IPS-18a (cell line): Measurements from ENCODE around the gene DLGAP1.
A peak's percentile ranks its signal among the peaks of the same experiment; 100 is the strongest.
"Not testable (repeated sequence)": the region's sequence is repeated elsewhere in the genome, so short reads cannot be mapped to it uniquely, and the experiment has no call there.

Experiments
- H3K27ac ChIP-seq: one replicate; pipeline ENCODE4 v1.5.1; 2013; ENCODE audit warnings: low read length
- H3K27me3 ChIP-seq: one replicate; pipeline ENCODE4 v1.6.1; 2013; ENCODE audit warnings: mild to moderate bottlenecking, low read length; ENCODE audit not compliant: control insufficient read depth, insufficient read depth
- H3K36me3 ChIP-seq: one replicate; pipeline ENCODE4 v1.6.1; 2013; ENCODE audit warnings: low read depth, low read length; ENCODE audit not compliant: control insufficient read depth
- H3K4me1 ChIP-seq: one replicate; pipeline ENCODE4 v1.6.1; 2013; ENCODE audit warnings: low read depth, low read length; ENCODE audit not compliant: control insufficient read depth
- H3K4me3 ChIP-seq: one replicate; pipeline ENCODE4 v1.5.1; 2013; ENCODE audit warnings: low read length
- H3K9ac ChIP-seq: one replicate; pipeline ENCODE4 v1.6.1; 2013; ENCODE audit warnings: mild to moderate bottlenecking, low read length, moderate library complexity
- H3K9me3 ChIP-seq: one replicate; pipeline ENCODE4 v1.6.1; 2013; ENCODE audit warnings: low read depth, low read length; ENCODE audit not compliant: control insufficient read depth

The DLGAP1 gene

GRCh38 chr18:3615374-3615985 lies 839.6 kb downstream of the DLGAP1 start:
- H3K27me3 ChIP-seq, result no peaks in the 10 kb centered on the region
- peaks cover 6% of the 10 kb centered on the region for H3K4me1 ChIP-seq
- H3K9ac ChIP-seq, result no peak overlapping the region
- H3K4me3 ChIP-seq, result no peak overlapping the region
- H3K36me3 ChIP-seq, result no peaks in the 10 kb centered on the region
- H3K27ac ChIP-seq, result no peak overlapping the region
- H3K9me3 ChIP-seq, result no peaks in the 10 kb centered on the region

GRCh38 chr18:3612315-3612714 lies 842.8 kb downstream of the DLGAP1 start:
- H3K9me3 ChIP-seq, result no peaks in the 10 kb centered on the region
- H3K27me3 ChIP-seq, result no peaks in the 10 kb centered on the region
- peaks cover 6% of the 10 kb centered on the region for H3K4me1 ChIP-seq
- H3K36me3 ChIP-seq, result peaks cover 6% of the 10 kb centered on the region
- no peak overlapping the region for H3K4me3 ChIP-seq
- no peak overlapping the region for H3K27ac ChIP-seq
- no peak overlapping the region for H3K9ac ChIP-seq

DNA sequence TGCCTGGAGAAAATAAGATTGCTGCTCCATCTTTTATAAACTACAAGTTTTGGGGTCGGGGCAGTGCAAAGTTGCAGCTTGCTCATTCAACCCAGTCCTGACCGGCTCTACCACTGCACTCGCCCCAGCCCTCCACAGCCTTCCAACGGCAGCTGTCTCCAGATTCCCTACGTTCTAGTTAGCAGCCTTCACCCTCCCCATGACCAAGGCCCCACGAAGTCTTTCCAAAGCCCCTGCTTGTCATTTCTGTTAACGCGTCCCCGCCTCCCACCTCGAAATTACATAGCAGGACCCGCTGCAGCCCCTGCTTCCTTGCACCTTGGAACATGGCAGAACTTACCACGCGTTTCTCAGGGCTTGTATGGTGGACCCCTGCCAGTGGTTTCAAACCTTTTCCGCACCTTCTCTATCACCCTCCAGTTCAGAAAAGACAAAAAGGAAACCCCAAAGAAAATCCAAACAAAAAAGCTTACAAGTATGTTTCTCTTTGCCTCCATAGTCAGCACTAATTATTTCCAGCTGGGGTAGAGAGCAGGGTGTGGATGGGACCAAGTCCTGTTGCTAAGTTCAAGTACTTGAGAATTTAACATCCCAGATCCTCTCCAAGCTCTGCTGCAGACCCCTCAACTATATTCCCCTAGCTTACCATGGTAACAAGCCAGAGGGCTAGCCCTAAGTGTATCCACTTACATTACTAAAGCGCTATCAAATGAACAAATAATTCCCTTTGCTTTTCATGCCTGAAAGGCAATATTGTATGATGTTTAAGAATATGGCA lies 843.6 kb downstream of the DLGAP1 start:
- H3K9ac ChIP-seq, result no peak overlapping the region
- H3K27ac ChIP-seq, result no peak overlapping the region

GRCh38 chr18:3610813-3611212 lies 844.3 kb downstream of the DLGAP1 start:
- Histone ChIP-seq H3K36me3 (peaks cover 13% of the 10 kb centered on the region), H3K9me3 (no peaks in the 10 kb centered on the region), H3K4me1 (peaks cover 9% of the 10 kb centered on the region), H3K4me3 (no peak overlapping the region), H3K9ac (no peak overlapping the region), H3K27me3 (no peaks in the 10 kb centered on the region), H3K27ac (no peak overlapping the region)

More for the DNA sequence above, 843.6 kb downstream of the DLGAP1 start:
- H3K4me1 ChIP-seq, result peaks cover 9% of the 10 kb centered on the region
- H3K4me3 ChIP-seq, result no peak overlapping the region
- no peaks in the 10 kb centered on the region for H3K27me3 ChIP-seq
- H3K36me3 ChIP-seq, result peaks cover 10% of the 10 kb centered on the region
- H3K9me3 ChIP-seq, result no peaks in the 10 kb centered on the region

DNA sequence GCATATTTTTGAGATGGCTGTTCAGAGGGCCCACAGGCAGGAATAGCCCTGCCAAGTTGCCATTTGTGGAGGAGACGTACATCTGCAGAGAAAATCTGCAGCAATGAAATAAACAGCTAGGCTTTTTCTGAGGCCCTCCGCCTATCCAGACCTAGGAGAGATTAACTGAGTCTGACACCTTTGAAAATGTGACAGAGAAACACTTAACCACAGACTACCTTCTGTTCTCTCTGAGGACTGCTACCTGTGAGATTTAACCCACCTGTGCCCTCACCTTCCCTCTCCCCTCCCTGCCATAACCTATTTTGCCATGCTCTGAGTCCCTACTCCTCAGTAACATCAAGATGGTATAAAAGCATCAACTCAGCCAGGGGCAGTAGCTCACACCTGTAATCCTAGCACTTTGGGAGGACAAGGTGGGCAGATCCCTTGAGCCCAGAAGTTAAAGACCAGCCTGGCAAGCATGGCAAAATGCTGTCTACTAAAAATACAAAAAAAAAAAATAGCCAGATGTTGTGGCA lies 844.9 kb downstream of the DLGAP1 start:
- H3K4me3 ChIP-seq, result no peak overlapping the region
- peaks cover 5% of the 10 kb centered on the region for H3K4me1 ChIP-seq
- H3K27me3 ChIP-seq, result no peaks in the 10 kb centered on the region
- H3K36me3 ChIP-seq, result peaks cover 13% of the 10 kb centered on the region
- H3K9ac ChIP-seq, result no peak overlapping the region
- no peaks in the 10 kb centered on the region for H3K9me3 ChIP-seq
- no peak overlapping the region for H3K27ac ChIP-seq

DNA sequence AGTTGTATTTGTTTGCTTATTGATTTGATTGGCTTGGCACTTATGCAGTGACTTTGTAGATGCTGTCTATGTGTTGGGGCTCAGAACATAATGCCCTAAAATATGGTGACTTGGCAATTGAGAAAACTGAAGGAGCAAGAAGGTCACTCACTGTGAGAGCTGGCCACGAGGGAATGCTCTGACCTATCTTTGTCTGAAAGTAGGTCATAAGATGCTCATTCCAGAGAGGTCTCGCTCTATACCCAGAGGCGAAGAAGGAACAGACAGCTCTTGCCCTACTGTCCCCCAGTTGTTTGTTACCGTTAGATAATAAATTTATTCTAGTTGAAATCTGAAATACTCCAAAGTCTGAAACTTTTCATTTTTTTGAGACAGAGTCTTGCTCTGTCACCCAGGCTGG lies 846.6 kb downstream of the DLGAP1 start:
- Histone ChIP-seq H3K4me3 (no peak overlapping the region), H3K36me3 (peaks cover 13% of the 10 kb centered on the region), H3K9ac (no peak overlapping the region), H3K27ac (no peak overlapping the region), H3K4me1 (peaks cover 3% of the 10 kb centered on the region), H3K27me3 (no peaks in the 10 kb centered on the region), H3K9me3 (no peaks in the 10 kb centered on the region)

DNA sequence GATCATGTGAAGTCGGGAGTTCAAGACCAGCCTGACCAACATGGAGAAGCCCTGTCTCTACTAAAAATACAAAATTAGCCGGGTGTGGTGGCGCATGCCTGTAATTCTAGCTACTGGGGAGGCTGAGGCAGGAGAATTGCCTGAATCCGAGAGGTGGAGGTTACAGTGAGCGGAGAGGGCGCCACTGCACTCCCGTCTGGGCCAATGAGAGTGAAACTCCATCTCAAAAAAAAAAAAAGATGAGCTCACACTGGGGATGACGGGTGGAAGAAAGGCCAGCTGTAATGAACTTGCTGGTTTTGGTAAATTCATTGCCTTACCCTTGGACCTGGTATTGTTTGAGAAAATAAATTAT lies 847.0 kb downstream of the DLGAP1 start:
- peaks cover 13% of the 10 kb centered on the region for H3K36me3 ChIP-seq
- H3K27me3 ChIP-seq, H3K4me1 ChIP-seq, H3K27ac ChIP-seq, H3K9ac ChIP-seq, H3K9me3 ChIP-seq, H3K4me3 ChIP-seq: not testable (repeated sequence)

GRCh38 chr18:3607309-3608098 lies 847.6 kb downstream of the DLGAP1 start:
- peaks cover 13% of the 10 kb centered on the region for H3K36me3 ChIP-seq
- no peak overlapping the region for H3K27ac ChIP-seq
- no peak overlapping the region for H3K4me3 ChIP-seq
- H3K4me1 ChIP-seq, result peaks cover 11% of the 10 kb centered on the region
- no peaks in the 10 kb centered on the region for H3K9me3 ChIP-seq
- no peak overlapping the region for H3K9ac ChIP-seq
- no peaks in the 10 kb centered on the region for H3K27me3 ChIP-seq

DNA sequence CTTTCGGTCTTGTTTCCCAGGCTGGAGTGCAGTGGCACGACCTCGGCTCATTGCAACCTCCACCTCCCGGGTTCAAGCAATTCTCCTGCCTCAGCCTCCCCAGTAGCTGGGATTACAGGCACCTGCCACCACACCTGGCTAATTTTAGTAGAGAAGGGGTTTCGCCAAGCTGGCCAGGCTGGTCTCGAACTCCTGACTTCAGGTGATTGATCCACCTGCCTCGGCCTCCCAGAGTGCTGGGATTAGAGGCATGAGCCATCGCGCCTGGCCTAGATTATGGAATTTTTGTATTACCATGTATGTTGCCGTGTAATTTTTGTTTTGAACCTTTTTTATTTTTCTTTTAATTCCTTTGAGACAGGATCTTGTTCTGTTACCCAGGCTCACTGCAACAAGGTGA lies 848.2 kb downstream of the DLGAP1 start:
- not testable (repeated sequence) for H3K27me3 ChIP-seq, H3K9me3 ChIP-seq, H3K27ac ChIP-seq, H3K9ac ChIP-seq
- Histone ChIP-seq H3K4me1 (peaks cover 15% of the 10 kb centered on the region), H3K36me3 (peaks cover 13% of the 10 kb centered on the region), H3K4me3 (peak overlapping the region; percentile 90)

- Histone ChIP-seq H3K36me3 (peaks cover 13% of the 10 kb centered on the region), H3K9ac (peak overlapping the region; percentile 96), H3K4me1 (peaks cover 16% of the 10 kb centered on the region), H3K27ac (peak overlapping the region; percentile 97), H3K27me3 (no peaks in the 10 kb centered on the region), H3K9me3 (no peaks in the 10 kb centered on the region), H3K4me3 (peak overlapping the region; percentile 90)
Observed at GRCh38 chr18:3605954-3606443, 849.1 kb downstream of the DLGAP1 start.

GRCh38 chr18:3605486-3605952 lies 849.6 kb downstream of the DLGAP1 start:
- H3K27ac ChIP-seq, result peak overlapping the region; percentile 97
- peak overlapping the region; percentile 96 for H3K9ac ChIP-seq
- H3K4me3 ChIP-seq, result peak overlapping the region; percentile 90
- no peaks in the 10 kb centered on the region for H3K9me3 ChIP-seq
- peaks cover 16% of the 10 kb centered on the region for H3K4me1 ChIP-seq
- peaks cover 13% of the 10 kb centered on the region for H3K36me3 ChIP-seq
- no peaks in the 10 kb centered on the region for H3K27me3 ChIP-seq
